Upper lobe of right lung (tissue), 1 donor: ENCODE data around the gene HRH3. TPM values are rescaled to one million over a fixed set of nuclear protein-coding genes. Genes with fewer than 3 reads are reported as not detected.

ENCODE experiments used
- ATAC-seq: fragments of 200-7000 bp; cut with Tn5 transposase; one replicate; pipeline ENCODE4 v1.9.1; 2020; ENCODE audit warnings: mild to moderate bottlenecking, moderate library complexity
- DNase-seq: peaks from one replicate; pipeline ENCODE4 v3.0.0-alpha.2; 2020
- H3K27ac ChIP-seq: fragments of 200-600 bp; one replicate; pipeline ENCODE4 v1.8.0; 2022
- H3K27me3 ChIP-seq: fragments of 200-600 bp; one replicate; pipeline ENCODE4 v1.8.0; 2022; ENCODE audit warnings: mild to moderate bottlenecking
- H3K36me3 ChIP-seq: fragments of 200-600 bp; one replicate; pipeline ENCODE4 v1.8.0; 2022
- H3K4me1 ChIP-seq: fragments of 200-600 bp; one replicate; pipeline ENCODE4 v1.8.0; 2022
- H3K4me3 ChIP-seq: fragments of 200-600 bp; one replicate; pipeline ENCODE4 v1.8.0; 2022; ENCODE audit warnings: mild to moderate bottlenecking
- H3K9me3 ChIP-seq: fragments of 200-600 bp; one replicate; pipeline ENCODE4 v1.8.0; 2022
- CTCF ChIP-seq: fragments of 200-600 bp; IDR thresholded peaks from one replicate; pipeline ENCODE4 v1.8.0; 2022; ENCODE audit warnings: antibody characterized with exemption
- intact Hi-C: fragments of 100-400 bp; cut with DNase I; formaldehyde crosslinking; loops from one replicate; pipeline ENCODE4 v1.11.0; 2022
- total RNA-seq: library from RNA; stranded (reverse); fragmentation: NEBNext Ultra II Directional; extraction: Animal tissue kit (Norgen Biotek cat#: 25700); gene quantifications from one replicate; pipeline ENCODE4 v1.2.1, GENCODE V29; 2021
- donor health status: DM: no; HTN: yes; CAD: no; lungs with severe emphysema.

HRH3 gene
- total RNA-seq, 1 donor from 2014 or later = not detected

- intact Hi-C loops = no loop called here
- peaks cover 69% of the 10 kb centered on the region for H3K36me3 ChIP-seq
- no peaks in the 10 kb centered on the region for H3K9me3 ChIP-seq
- H3K4me3 ChIP-seq = no peak overlapping the region
- ATAC-seq (no peak), DNase-seq (no peak)
- no peak overlapping the region for H3K27ac ChIP-seq
- TF ChIP-seq CTCF = no peak
- no peaks in the 10 kb centered on the region for H3K27me3 ChIP-seq
- no peaks in the 10 kb centered on the region for H3K4me1 ChIP-seq
Measured at GRCh38 chr20:62258499-62259293, 38.6 kb upstream of the HRH3 start.

GRCh38 chr20:62255976-62256375 is 35.9 kb upstream of the HRH3 start:
- Histone ChIP-seq H3K9me3 (no peaks in the 10 kb centered on the region), H3K4me1 (no peaks in the 10 kb centered on the region), H3K36me3 (peaks cover 42% of the 10 kb centered on the region), H3K4me3 (no peak overlapping the region), H3K27me3 (no peaks in the 10 kb centered on the region), H3K27ac (no peak overlapping the region)
- intact Hi-C loops = no loop called here
- ATAC-seq (no peak), DNase-seq (no peak)
- no peak for TF ChIP-seq CTCF

GRCh38 chr20:62254021-62254724 is 34.1 kb upstream of the HRH3 start:
- Histone ChIP-seq H3K4me3 (no peak overlapping the region), H3K4me1 (no peaks in the 10 kb centered on the region), H3K27ac (no peak overlapping the region), H3K27me3 (no peaks in the 10 kb centered on the region), H3K9me3 (no peaks in the 10 kb centered on the region), H3K36me3 (peaks cover 28% of the 10 kb centered on the region)
- TF ChIP-seq CTCF = no peak
- no peak for DNase-seq
- ATAC-seq = no peak
- intact Hi-C loops = no loop called here

GRCh38 chr20:62253398-62253797 is 33.3 kb upstream of the HRH3 start:
- no peak for ATAC-seq
- Histone ChIP-seq H3K27me3 (no peaks in the 10 kb centered on the region), H3K4me1 (peaks cover 4% of the 10 kb centered on the region), H3K36me3 (peaks cover 25% of the 10 kb centered on the region), H3K4me3 (no peak overlapping the region), H3K9me3 (no peaks in the 10 kb centered on the region), H3K27ac (no peak overlapping the region)
- no peak for DNase-seq
- intact Hi-C loops = no loop called here
- no peak for TF ChIP-seq CTCF

GRCh38 chr20:62252342-62252966 is 32.4 kb upstream of the HRH3 start:
- intact Hi-C loops = no loop called here
- DNase-seq (no peak), ATAC-seq (no peak)

More at GRCh38 chr20:62252342-62252966, 32.4 kb upstream of the HRH3 start:
- H3K27ac ChIP-seq = no peak overlapping the region
- no peak overlapping the region for H3K4me3 ChIP-seq
- TF ChIP-seq CTCF = no peak
- no peaks in the 10 kb centered on the region for H3K9me3 ChIP-seq
- H3K4me1 ChIP-seq = peaks cover 4% of the 10 kb centered on the region
- no peaks in the 10 kb centered on the region for H3K27me3 ChIP-seq
- H3K36me3 ChIP-seq = peaks cover 17% of the 10 kb centered on the region
